Aorta (tissue), 5 donors: ENCODE data around the gene PRDM10. TPM values are rescaled to one million over a fixed set of nuclear protein-coding genes. Genes with fewer than 3 reads are reported as not detected.

Experiments
- ATAC-seq: fragments of 200-7000 bp; cut with Tn5 transposase; one replicate; pipeline ENCODE4 v1.9.1; 2022; ENCODE audit warnings: moderate library complexity; ENCODE audit not compliant: low FRiP score
- DNase-seq, 2 donors: peaks; one replicate each; pipeline ENCODE4 v3.0.0-alpha.2; 2020
- H3K27ac ChIP-seq, 2 donors: one replicate each; pipeline ENCODE4 v1.5.1; 2013; ENCODE audit warnings: low read length in 2 of 2, mild to moderate bottlenecking in 2 of 2, moderate library complexity in 2 of 2, control low read depth in 1 of 2, inconsistent platforms in 1 of 2, low read depth in 1 of 2
- H3K27me3 ChIP-seq, 2 donors: one replicate each; pipeline ENCODE4 v1.6.1; 2013; ENCODE audit warnings: control low read depth in 1 of 2, low read length in 1 of 2, mild to moderate bottlenecking in 1 of 2, moderate library complexity in 1 of 2; ENCODE audit not compliant: insufficient read depth in 2 of 2, control insufficient read depth in 1 of 2
- H3K36me3 ChIP-seq, 2 donors: one replicate each; pipeline ENCODE4 v1.6.1; 2013; ENCODE audit warnings: control low read depth in 1 of 2, low read length in 1 of 2, mild to moderate bottlenecking in 1 of 2; ENCODE audit not compliant: insufficient read depth in 2 of 2, control insufficient read depth in 1 of 2
- H3K4me1 ChIP-seq, 2 donors: one replicate each; pipeline ENCODE4 v1.6.1; 2013; ENCODE audit warnings: low read length in 2 of 2, control low read depth in 1 of 2, mild to moderate bottlenecking in 1 of 2, moderate library complexity in 1 of 2; ENCODE audit not compliant: insufficient read depth in 2 of 2, control insufficient read depth in 1 of 2
- H3K4me3 ChIP-seq, 2 donors: one replicate each; pipeline ENCODE4 v1.5.1; 2013; ENCODE audit warnings: low read length in 2 of 2, control low read depth in 1 of 2, mild to moderate bottlenecking in 1 of 2
- H3K9me3 ChIP-seq: one replicate; pipeline ENCODE4 v1.6.1; 2013; ENCODE audit warnings: mild to moderate bottlenecking, low read length; ENCODE audit not compliant: control insufficient read depth
- WGBS, 2 donors: extraction: QIAGEN DNeasy Blood & Tissue Kit; methylation state at CpG; one replicate each; pipeline ENCODE4 v1.1.7; 2013; 5-methylcytosine and 5-hydroxymethylcytosine counted together
- intact Hi-C, 2 donors: fragments of 100-400 bp; cut with DNase I; formaldehyde crosslinking; loops; one replicate each; pipeline versions ENCODE4 v1.14.2 to v1.15.0; 2022
- long read RNA-seq, 2 donors: library from polyadenylated mRNA; unstranded; transcript quantifications; one replicate each; pipeline ENCODE4 v2.0.0, GENCODE V29; 2020 to 2021
- polyA plus RNA-seq, 2 donors: library from polyadenylated mRNA; stranded (reverse); fragments of 200-250 nt; gene quantifications; one replicate each; pipeline ENCODE4 v1.2.3, GENCODE V29; 2013
- total RNA-seq, 2 donors: library from RNA; stranded (reverse); fragmentation: NEBNext Ultra II Directional; extraction: Animal tissue kit (Norgen Biotek cat#: 25700); gene quantifications; one replicate each; pipeline ENCODE4 v1.2.1, GENCODE V29; 2021
- donor health status: healthy with polysubstance abuse.
- donor health status: Bipolar disorder and iron deficiency.
- donor health status: DM: no; HTN: no; CAD: no.
- donor health status: DM: no; HTN: no; CAD: no.
- donor health status: DM: yes; HTN: yes; CAD: no.

PRDM10 gene, protein sequence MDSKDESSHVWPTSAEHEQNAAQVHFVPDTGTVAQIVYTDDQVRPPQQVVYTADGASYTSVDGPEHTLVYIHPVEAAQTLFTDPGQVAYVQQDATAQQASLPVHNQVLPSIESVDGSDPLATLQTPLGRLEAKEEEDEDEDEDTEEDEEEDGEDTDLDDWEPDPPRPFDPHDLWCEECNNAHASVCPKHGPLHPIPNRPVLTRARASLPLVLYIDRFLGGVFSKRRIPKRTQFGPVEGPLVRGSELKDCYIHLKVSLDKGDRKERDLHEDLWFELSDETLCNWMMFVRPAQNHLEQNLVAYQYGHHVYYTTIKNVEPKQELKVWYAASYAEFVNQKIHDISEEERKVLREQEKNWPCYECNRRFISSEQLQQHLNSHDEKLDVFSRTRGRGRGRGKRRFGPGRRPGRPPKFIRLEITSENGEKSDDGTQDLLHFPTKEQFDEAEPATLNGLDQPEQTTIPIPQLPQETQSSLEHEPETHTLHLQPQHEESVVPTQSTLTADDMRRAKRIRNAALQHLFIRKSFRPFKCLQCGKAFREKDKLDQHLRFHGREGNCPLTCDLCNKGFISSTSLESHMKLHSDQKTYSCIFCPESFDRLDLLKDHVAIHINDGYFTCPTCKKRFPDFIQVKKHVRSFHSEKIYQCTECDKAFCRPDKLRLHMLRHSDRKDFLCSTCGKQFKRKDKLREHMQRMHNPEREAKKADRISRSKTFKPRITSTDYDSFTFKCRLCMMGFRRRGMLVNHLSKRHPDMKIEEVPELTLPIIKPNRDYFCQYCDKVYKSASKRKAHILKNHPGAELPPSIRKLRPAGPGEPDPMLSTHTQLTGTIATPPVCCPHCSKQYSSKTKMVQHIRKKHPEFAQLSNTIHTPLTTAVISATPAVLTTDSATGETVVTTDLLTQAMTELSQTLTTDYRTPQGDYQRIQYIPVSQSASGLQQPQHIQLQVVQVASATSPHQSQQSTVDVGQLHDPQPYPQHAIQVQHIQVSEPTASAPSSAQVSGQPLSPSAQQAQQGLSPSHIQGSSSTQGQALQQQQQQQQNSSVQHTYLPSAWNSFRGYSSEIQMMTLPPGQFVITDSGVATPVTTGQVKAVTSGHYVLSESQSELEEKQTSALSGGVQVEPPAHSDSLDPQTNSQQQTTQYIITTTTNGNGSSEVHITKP
- 10 to 100 TPM in 1 of 2 donors, 1 to 10 TPM in 1; 7.7 to 14.9 TPM for total RNA-seq
- polyA plus RNA-seq, result 1 to 10 TPM; 1.5 to 2.4 TPM
- long read RNA-seq, donor 1, partial matches to known transcripts, result 3 of 5 reads
- long read RNA-seq, donor 1, other reads (novel, unspliced or antisense), result 2 of 5 reads
- long read RNA-seq, donor 2, partial matches to known transcripts, result 3 of 8 reads
- long read RNA-seq, donor 2, other reads (novel, unspliced or antisense), result 5 of 8 reads

DNA sequence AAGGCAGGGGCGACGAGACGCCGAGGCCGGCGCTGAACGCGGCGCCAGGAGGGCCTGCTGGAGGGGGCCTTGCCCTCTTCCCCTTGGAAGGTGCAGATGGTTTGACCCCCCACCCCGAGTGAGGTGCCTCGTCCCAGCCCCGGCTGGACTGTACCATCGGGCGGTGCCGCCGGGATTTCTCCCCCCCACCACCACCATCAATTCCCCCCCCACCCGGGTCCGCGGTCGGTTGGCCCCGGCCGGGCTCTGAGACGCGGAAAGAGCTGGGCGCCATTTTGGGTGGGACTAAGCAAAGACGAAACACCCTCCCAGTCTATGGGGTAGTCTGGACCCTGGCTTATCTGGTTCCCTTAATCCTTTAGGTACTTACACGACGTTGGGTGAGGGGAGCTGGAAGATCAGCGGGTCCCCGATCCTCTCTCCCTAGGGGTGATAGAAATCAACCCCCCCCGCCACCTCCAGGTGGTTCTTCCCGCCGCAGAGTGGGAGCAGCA, at the start of gene PRDM10:
Gene PRDM10 (minus strand): TSS at position 484 of the 494 bp plus-strand sequence. CDS start 41,871 bp downstream, outside the sequence.
- Histone ChIP-seq H3K27ac (peak within 1 kb of the TSS; percentile 99), H3K27me3 (no peaks in the 10 kb centered on the region), H3K4me3 (peak within 1 kb of the TSS; percentile 94 to 98), H3K4me1 (no peaks in the 10 kb centered on the region), H3K9me3 (no peaks in the 10 kb centered on the region), H3K36me3 (no peaks in the 10 kb centered on the region)
- WGBS, 2 donors, result 0% methylated on average over 24 to 33 of the region's 33 CpGs
- peak; percentile 95 to 97 for DNase-seq
- intact Hi-C loops, result loop anchor here (2.0 to 10.0 kb wide), 4 partner anchors 66 to 902 kb away; partner anchors contain the start of gene APLP2 (in 2 of the 2)
- peak; percentile 93 for ATAC-seq

DNA sequence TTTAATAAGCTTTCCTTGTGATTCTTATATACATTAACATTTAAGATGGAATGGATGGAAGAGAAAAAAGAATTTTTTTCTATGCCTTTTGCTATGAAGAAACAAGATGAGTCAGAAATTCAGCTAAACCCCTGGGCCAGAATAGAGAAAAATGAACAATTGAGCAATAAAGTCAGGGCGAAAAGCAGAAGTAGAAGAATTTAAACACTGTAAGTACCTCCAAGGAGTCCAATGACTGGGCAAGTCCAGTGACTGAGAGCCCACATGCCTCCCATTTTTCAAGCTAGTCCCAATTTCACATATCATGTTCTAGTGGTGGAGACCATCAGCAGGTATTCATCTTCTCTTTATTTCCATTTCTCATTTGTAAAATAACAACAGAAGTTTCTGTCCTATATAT, 48.4 kb upstream of the PRDM10 start:
- 89 to 93% methylated on average over 1 of the region's 1 CpG for WGBS, 2 donors
- no peaks in the 10 kb centered on the region for H3K36me3 ChIP-seq
- H3K9me3 ChIP-seq, result no peaks in the 10 kb centered on the region
- H3K27me3 ChIP-seq, result no peaks in the 10 kb centered on the region
- H3K4me1 ChIP-seq, result no peaks in the 10 kb centered on the region
- DNase-seq (no peak), ATAC-seq (no peak)
- intact Hi-C loops, result no loop called here
- no peak overlapping the region for H3K4me3 ChIP-seq
- H3K27ac ChIP-seq, result no peak overlapping the region

DNA sequence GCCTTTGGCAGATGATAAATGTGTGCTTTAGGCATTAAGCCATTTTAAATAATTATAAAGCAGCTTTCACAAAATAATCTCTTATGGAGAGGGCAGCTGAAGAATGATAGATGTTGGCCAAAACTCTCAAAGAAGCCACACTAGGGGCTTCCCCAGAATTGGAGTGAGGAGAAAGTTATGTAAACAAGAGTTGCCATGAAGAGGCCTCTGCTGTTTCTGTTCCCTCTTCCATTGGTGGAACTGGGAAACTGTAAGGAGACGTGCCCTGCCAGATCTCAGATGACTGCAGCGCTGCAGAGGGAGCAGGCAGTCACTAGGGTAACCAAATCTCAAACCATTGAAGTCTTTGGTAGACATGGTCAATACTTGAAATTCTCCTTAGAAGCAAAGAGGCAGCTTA, 47.6 kb upstream of the PRDM10 start:
- DNase-seq (peak in 1 of 2 donors; percentile 58), ATAC-seq (no peak)
- intact Hi-C loops, result no loop called here
- H3K36me3 ChIP-seq, result no peaks in the 10 kb centered on the region
- 3 to 12% methylated on average over 2 of the region's 2 CpGs for WGBS, 2 donors
- no peak overlapping the region for H3K27ac ChIP-seq
- no peaks in the 10 kb centered on the region for H3K9me3 ChIP-seq
- no peaks in the 10 kb centered on the region for H3K27me3 ChIP-seq
- H3K4me3 ChIP-seq, result no peak overlapping the region
- H3K4me1 ChIP-seq, result no peaks in the 10 kb centered on the region

DNA sequence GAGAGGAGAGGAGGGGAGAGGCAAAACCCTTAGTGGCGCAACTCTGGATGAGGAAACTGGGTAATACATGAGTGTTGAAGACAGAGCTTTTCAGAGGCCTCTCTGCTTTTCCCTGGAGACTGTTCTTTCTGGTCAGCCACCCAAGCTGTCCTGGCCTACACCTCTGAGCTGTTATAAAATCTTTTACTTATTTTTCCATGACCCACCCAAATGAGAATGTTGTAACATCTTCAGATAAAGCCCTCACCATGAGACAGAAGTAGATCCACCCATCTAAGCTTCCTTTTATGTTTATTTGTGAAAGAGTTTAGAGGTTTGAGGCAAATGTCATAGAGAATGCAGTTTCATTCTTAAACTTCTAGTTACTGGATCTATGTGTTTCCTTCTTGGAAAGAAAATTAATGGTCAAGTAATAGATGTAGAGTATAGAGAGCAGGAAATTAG, 46.7 kb upstream of the PRDM10 start:
- DNase-seq (no peak), ATAC-seq (peak; percentile 60)
- H3K4me3 ChIP-seq, result no peak overlapping the region
- no peak overlapping the region for H3K27ac ChIP-seq
- WGBS, 2 donors, result 83 to 100% methylated on average over 1 of the region's 1 CpG
- H3K4me1 ChIP-seq, result no peaks in the 10 kb centered on the region
- H3K27me3 ChIP-seq, result no peaks in the 10 kb centered on the region
- H3K36me3 ChIP-seq, result no peaks in the 10 kb centered on the region
- intact Hi-C loops, result no loop called here
- no peaks in the 10 kb centered on the region for H3K9me3 ChIP-seq

DNA sequence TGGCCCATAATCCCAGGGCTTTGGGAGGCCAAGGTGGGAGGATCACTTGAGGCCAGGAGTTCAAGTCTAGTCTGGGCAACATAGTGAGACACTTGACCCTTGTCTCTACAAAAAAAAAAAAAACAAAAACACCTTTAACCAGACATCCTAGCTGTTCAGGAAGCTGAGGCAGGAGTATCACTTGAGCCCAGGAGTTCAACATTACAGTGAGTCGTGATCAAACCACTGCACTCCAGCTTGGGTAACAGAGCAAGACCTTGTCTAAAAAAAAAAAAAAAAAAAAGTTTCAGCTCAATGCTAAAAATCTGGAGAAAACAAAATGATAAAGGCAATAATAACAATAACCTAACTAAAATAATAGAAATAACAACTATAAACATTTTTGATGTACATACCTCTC, 44.5 kb upstream of the PRDM10 start:
- no peaks in the 10 kb centered on the region for H3K27me3 ChIP-seq
- ATAC-seq (no peak), DNase-seq (no peak)
- 87 to 91% methylated on average over 1 of the region's 1 CpG for WGBS, 2 donors
- no peaks in the 10 kb centered on the region for H3K4me1 ChIP-seq
- H3K4me3 ChIP-seq, result no peak overlapping the region
- no peak overlapping the region for H3K27ac ChIP-seq
- H3K9me3 ChIP-seq, result no peaks in the 10 kb centered on the region
- intact Hi-C loops, result no loop called here
- H3K36me3 ChIP-seq, result no peaks in the 10 kb centered on the region

DNA sequence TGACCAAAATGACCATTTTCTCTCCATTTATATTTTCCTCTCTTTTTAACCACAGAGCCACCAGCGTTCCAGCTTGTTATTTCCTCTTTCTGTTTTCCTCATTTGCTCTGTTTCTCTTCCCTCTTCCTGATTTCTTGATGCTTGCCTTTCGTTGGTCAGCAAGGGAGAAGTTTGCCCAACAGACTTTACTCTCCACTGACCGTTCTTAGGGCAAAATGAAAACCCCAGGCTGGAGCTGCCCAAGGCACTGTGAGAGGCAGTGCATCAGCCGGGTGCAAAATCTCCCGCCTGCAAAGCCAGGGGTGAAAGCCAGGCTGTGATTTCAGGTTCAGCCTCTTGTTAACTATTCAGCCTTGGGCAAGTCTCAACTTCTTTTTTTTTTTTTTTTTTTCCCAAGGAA, 40.9 kb upstream of the PRDM10 start:
- ATAC-seq, result no peak
- Histone ChIP-seq H3K27me3 (no peaks in the 10 kb centered on the region), H3K4me1 (no peaks in the 10 kb centered on the region), H3K36me3 (no peaks in the 10 kb centered on the region), H3K27ac (no peak overlapping the region), H3K9me3 (no peaks in the 10 kb centered on the region), H3K4me3 (no peak overlapping the region)
- DNase-seq, result no peak
- intact Hi-C loops, result no loop called here
- WGBS, 2 donors, result 56 to 61% methylated on average over 5 of the region's 5 CpGs

DNA sequence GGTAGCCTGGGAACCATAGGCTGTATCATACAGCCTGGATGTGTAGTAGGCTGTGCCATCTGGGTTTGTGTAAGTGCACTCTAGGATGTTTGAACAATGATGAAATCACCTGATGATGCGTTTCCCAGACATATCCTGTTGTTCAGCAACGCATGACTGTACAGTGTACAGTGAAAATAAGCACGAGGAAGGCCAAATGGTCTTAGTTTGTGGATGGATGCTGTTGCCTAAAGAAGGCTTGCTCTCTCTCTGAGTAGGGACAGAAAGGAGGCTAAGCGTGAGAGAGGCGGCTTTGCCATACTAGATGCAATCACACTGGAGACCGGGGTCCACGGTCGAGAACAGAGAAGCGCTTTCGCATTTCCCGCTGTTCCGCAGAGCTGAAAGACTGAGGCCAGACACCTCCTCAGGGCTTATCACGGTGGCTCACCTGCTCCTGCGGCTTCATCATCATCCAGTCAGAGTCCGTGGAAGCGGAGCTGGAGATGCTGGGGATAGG, 39.5 kb upstream of the PRDM10 start:
- Histone ChIP-seq H3K9me3 (no peaks in the 10 kb centered on the region), H3K27me3 (no peaks in the 10 kb centered on the region), H3K36me3 (no peaks in the 10 kb centered on the region), H3K4me3 (no peak overlapping the region), H3K4me1 (no peaks in the 10 kb centered on the region), H3K27ac (no peak overlapping the region)
- DNase-seq (no peak), ATAC-seq (no peak)
- WGBS, 2 donors, result 84 to 88% methylated on average over 16 of the region's 16 CpGs
- intact Hi-C loops, result no loop called here
